Ammon's horn (tissue), 1 donor: ENCODE measurements around the gene ESYT3.
"Not testable (repeated sequence)": the region's sequence is repeated elsewhere in the genome, so short reads cannot be mapped to it uniquely, and the experiment has no call there.

Experiments used
- DNase-seq: peaks from one replicate; pipeline ENCODE4 v3.0.0-alpha.2; 2016; ENCODE audit warnings: low spot score

ESYT3 gene

GRCh38 chr3:138493804-138494606 lies 59.6 kb downstream of the ESYT3 start:
- no peak for DNase-seq

GRCh38 chr3:138494607-138494929 lies 60.2 kb downstream of the ESYT3 start:
- DNase-seq, result no peak

- DNase-seq, result not testable (repeated sequence)
Measured at GRCh38 chr3:138495638-138496037, 61.2 kb downstream of the ESYT3 start.

GRCh38 chr3:138496436-138496835 lies 62.0 kb downstream of the ESYT3 start:
- no peak for DNase-seq

GRCh38 chr3:138497021-138497420 lies 62.6 kb downstream of the ESYT3 start:
- no peak for DNase-seq

- DNase-seq, result no peak
Measured at GRCh38 chr3:138497851-138498250, 63.4 kb downstream of the ESYT3 start.

GRCh38 chr3:138498991-138499390 lies 64.6 kb downstream of the ESYT3 start:
- no peak for DNase-seq

- no peak for DNase-seq
Measured at GRCh38 chr3:138507524-138507923, 73.1 kb downstream of the ESYT3 start.

GRCh38 chr3:138509586-138509985 lies 75.2 kb downstream of the ESYT3 start:
- no peak for DNase-seq

- DNase-seq, result no peak
Measured at GRCh38 chr3:138511945-138512344, 77.5 kb downstream of the ESYT3 start.

- no peak for DNase-seq
Measured at GRCh38 chr3:138513090-138513843, 78.9 kb downstream of the ESYT3 start.

- not testable (repeated sequence) for DNase-seq
Measured at GRCh38 chr3:138521445-138521844, 87.0 kb downstream of the ESYT3 start.
